GM18502 (cell line): Measurements from ENCODE around the gene STARD7.
"Not testable (repeated sequence)": the region's sequence is repeated elsewhere in the genome, so short reads cannot be mapped to it uniquely, and the experiment has no call there.

ENCODE experiments used
- ATAC-seq: cut with Tn5 transposase; IDR thresholded peaks from one replicate; pipeline ENCODE4 v1.9.1; 2021; ENCODE audit warnings: mild to moderate bottlenecking; ENCODE audit not compliant: unreplicated experiment, poor library complexity

The STARD7 gene

GRCh38 chr2:96169868-96170507 lies 38.6 kb downstream of the STARD7 start:
- no peak for ATAC-seq

GRCh38 chr2:96167407-96168013 lies 41.1 kb downstream of the STARD7 start:
- ATAC-seq, result no peak

GRCh38 chr2:96164459-96165184 lies 44.0 kb downstream of the STARD7 start:
- peak; percentile 80 for ATAC-seq

- peak; percentile 67 for ATAC-seq
These were observed 44.7 kb downstream of the STARD7 start for GRCh38 chr2:96163768-96164429.

GRCh38 chr2:96163415-96163767 lies 45.2 kb downstream of the STARD7 start:
- ATAC-seq, result peak; percentile 4

GRCh38 chr2:96161898-96162297 lies 46.7 kb downstream of the STARD7 start:
- ATAC-seq, result no peak

GRCh38 chr2:96160366-96160765 lies 48.3 kb downstream of the STARD7 start:
- not testable (repeated sequence) for ATAC-seq

GRCh38 chr2:96159084-96159830 lies 49.4 kb downstream of the STARD7 start:
- ATAC-seq, result no peak

- no peak for ATAC-seq
These were observed 50.1 kb downstream of the STARD7 start for GRCh38 chr2:96158554-96158940.

GRCh38 chr2:96157649-96158553 lies 50.7 kb downstream of the STARD7 start:
- ATAC-seq, result peak; percentile 59

- ATAC-seq, result peak; percentile 41
These were observed 51.5 kb downstream of the STARD7 start for GRCh38 chr2:96156926-96157648.

GRCh38 chr2:96156011-96156820 lies 52.4 kb downstream of the STARD7 start:
- no peak for ATAC-seq

- no peak for ATAC-seq
These were observed 53.9 kb downstream of the STARD7 start for GRCh38 chr2:96154506-96155380.

GRCh38 chr2:96153991-96154431 lies 54.6 kb downstream of the STARD7 start:
- ATAC-seq, result no peak

- ATAC-seq, result no peak
These were observed 55.3 kb downstream of the STARD7 start for GRCh38 chr2:96153291-96153713.

GRCh38 chr2:96152304-96153161 lies 56.1 kb downstream of the STARD7 start:
- ATAC-seq, result no peak
